ENCODE results near the gene LEFTY1.

GRCh38 chr1:225937048-225937968 is 48.4 kb upstream of the LEFTY1 start:
- TF ChIP-seq RAD21 (IDR thresholded peaks at IDR 0.05; ENCODE audit: low read length), result no peak
- TF ChIP-seq POLR2A (IDR thresholded peaks at IDR 0.05; ENCODE audit: low read depth, low read length), result no peak
- no peak for TF ChIP-seq CTCF (conservative IDR thresholded peaks at IDR 0.05; ENCODE audit: low read depth, low read length)
- no peak for TF ChIP-seq FOS (IDR thresholded peaks at IDR 0.05; ENCODE audit: low read depth, low read length)
- no peak for TF ChIP-seq RFX5 (IDR thresholded peaks at IDR 0.05; ENCODE audit: low read depth, low read length)
- TF ChIP-seq USF2 (IDR thresholded peaks at IDR 0.05; ENCODE audit: low read depth, low read length), result no peak
- no peak for TF ChIP-seq NFE2L2 (IDR thresholded peaks at IDR 0.05; ENCODE audit: low read depth, low read length)
- TF ChIP-seq RCOR1 (IDR thresholded peaks at IDR 0.05; ENCODE audit: insufficient replicate concordance, low read length), result no peak
- no peak for TF ChIP-seq MAZ (IDR thresholded peaks at IDR 0.05; ENCODE audit: borderline replicate concordance, low read depth, low read length)
- no peak for TF ChIP-seq SMC3 (IDR thresholded peaks at IDR 0.05; ENCODE audit: low read depth, low read length)
- TF ChIP-seq BHLHE40 (IDR thresholded peaks at IDR 0.05; ENCODE audit: low read depth, low read length), result no peak
- TF ChIP-seq CHD1 (IDR thresholded peaks at IDR 0.05; ENCODE audit: low read depth, low read length), result no peak
- TF ChIP-seq ELK1 (IDR thresholded peaks at IDR 0.05; ENCODE audit: borderline replicate concordance, low read depth, low read length), result no peak
- no peak for TF ChIP-seq CEBPB (IDR thresholded peaks at IDR 0.05; ENCODE audit: low read depth, low read length)
